Activated CD4-positive, CD25-positive, alpha-beta regulatory T cell treated with anti-CD3 and anti-CD28 coated beads, Interleukin-2, amount 50 U/mL, for 24 hours (primary cell): ENCODE results near the gene ENDOV.
"Not testable (repeated sequence)": the region's sequence is repeated elsewhere in the genome, so short reads cannot be mapped to it uniquely, and the experiment has no call there.

ENCODE experiments used
- ATAC-seq, 2 donors: fragments of 150-1000 bp; cut with Tn5 transposase; one replicate each; pipeline ENCODE4 v1.10.0; 2021; ENCODE audit warnings: mild to moderate bottlenecking in 1 of 2, moderate library complexity in 1 of 2

Gene ENDOV

DNA sequence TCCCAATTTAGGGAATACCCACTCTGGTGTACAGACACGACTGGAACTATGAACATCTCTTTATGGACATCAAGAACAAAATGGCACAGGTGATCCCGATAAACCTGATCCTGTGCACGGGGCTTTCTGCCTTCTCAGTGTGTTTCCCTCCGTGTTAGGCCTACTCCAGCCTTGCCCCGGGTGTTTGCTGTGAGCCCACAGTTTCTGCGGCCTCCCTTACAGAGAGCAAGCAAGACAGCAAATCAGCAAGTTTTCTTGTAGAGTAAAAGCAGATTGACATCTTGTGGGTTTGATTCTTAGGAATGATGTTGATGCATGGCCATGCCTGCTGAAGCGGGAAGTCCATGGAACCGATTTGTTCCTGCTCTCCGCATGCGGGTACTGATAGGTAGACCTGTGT lies 26.4 kb upstream of the ENDOV start:
- no peak for ATAC-seq

DNA sequence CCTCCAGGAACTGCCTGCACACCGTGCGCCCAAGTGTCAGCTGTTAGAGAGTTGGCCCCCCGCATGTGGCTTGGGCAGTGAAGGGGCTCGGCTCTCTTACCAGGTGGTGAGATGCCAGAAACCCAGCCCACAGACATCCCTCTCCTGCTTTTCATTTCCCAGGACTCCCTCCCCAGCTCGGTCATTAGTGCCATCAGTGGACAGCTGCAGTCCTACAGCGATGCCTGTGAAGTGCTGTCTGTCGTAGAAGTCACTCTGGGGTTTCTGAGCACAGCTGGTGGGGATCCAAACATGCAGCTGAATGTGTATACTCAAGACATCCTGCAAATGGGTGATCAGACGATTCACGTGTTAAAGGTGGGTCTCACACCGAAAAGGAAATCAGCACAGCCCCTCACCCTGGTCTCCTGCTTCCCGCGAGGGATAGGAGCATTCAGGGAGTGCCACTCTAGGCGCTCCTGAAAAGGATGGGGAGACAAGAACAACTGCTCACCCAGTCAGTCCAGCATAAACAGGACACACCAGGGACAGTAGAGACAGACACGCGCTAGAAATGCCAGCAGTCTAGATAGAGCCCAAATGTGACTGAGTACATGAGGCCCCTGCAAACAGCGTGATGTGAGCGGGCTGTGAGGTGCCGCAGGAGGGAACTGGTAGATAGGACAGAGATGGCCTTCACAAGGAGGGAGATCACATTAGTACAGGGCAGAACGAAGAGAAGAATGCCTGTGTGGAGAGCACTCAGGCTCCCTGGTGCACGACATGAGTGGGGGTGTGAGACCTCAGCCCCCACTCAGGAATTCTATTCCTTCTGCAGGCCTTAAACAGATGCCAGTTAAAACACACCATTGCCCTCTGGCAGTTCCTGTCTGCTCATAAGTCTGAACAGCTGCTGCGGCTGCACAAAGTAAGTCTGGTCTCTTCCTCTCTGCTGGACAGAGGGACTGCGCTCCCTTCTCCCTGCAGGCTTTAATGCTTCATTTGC lies 25.7 kb upstream of the ENDOV start:
- ATAC-seq = no peak

DNA sequence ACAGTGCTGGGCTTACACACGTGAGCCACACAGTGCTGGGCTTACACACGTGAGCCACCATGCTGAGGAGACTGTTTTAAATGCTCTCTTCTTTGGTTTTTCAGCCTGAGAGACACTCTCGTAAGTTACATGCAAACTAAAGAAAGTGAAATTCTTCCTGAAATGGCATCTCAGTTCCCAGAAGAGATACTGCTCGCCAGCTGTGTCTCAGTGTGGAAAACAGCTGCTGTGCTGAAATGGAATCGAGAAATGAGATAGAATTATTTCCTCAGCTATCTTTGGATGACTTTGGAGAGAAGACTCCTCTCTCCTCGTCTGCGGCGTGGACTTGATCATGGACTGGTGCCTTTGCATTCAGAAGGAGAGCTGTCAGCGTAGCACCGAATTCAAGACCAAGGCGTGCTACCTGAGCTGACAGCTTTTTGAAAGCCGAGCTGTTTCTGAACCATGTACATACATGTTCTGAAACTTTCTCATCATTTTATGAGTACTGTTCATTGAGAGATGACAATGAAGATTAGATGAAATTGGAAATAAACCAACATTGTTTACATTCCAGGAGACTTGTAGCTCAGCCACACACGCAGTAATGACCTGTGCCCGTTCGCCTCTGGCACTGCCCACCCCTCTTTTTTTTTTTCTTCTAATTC lies 21.6 kb upstream of the ENDOV start:
- ATAC-seq = no peak

DNA sequence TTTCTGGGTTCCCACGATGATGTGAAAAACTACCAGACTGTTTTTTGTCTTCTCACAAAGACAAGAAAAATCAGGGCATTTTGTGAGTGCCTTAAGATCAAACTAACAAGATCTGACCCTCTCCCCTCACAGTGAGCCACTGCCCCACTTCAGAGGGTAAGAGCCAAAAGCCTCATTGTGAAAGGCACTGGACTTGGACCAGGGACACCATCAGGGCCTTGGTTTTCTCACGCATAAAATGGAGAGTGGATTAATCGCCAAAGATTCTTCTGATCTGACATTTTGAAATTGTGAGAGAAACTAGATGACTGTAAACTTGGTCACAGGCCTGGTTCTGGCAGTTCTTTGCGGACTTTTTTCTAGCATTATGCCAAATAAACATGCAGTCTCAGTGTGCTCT lies 21.0 kb upstream of the ENDOV start:
- ATAC-seq = no peak

DNA sequence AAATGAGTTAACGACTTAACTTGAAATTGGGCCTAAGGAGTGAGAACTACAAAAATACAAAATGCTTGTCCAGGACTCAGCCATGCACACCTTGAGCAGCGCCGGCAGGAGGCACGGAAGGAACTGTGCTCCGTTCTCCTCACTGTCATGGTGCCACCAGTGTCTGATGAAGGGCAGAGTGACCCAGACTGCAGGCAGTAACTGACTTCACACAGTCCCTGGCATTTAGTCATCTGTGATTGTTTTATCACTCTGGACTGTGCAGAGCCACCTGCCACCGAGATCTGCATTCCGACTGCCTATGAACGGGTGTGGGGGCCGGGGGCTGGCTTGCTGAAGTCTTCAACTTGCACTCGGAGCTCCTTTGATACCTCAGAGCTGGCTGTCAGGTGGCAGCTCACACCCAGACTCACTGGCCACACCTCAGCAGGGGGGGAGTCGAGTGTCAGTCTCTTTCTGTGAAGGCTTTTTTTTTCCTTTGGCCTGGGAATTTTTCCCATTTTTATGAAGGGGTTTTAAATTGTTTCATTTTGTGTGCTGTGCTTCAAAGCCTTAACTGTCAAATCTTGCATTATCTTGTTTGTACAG lies 20.2 kb upstream of the ENDOV start:
- no peak for ATAC-seq

DNA sequence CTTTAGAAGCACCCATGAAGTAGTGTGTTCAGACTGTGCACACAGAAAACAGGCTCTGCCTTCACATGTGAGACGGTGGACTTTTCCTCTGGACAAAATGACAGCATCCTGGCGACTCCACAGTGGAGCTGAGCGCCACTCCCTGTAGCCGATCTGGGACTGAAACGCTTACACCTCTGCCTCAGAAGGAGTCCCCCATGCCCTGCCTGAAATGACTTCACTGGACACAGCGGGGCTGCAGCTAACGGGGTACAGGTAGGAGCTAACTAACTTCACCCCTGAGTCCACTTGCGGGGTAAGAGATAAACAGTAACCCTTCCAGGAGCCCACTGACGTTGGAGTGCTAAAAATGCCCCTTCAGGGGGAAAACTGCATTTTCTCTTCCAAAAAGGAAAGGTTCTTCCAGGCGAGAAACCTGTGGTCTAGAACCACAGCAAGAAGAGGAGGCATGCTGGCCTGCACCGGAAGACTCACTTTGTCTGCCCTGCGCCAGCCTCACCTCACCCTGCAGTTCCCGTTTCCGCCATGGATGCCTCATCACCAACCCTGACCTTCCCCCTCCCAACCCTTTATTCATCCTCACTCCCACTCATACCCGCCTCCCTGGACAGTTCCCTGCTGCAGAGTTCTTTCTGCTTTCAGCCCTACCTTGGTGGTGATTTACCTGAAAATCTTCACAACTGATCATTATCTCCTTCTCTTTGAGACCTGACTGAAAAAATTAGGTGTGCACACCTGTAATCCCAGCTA lies 19.4 kb upstream of the ENDOV start:
- ATAC-seq = no peak

DNA sequence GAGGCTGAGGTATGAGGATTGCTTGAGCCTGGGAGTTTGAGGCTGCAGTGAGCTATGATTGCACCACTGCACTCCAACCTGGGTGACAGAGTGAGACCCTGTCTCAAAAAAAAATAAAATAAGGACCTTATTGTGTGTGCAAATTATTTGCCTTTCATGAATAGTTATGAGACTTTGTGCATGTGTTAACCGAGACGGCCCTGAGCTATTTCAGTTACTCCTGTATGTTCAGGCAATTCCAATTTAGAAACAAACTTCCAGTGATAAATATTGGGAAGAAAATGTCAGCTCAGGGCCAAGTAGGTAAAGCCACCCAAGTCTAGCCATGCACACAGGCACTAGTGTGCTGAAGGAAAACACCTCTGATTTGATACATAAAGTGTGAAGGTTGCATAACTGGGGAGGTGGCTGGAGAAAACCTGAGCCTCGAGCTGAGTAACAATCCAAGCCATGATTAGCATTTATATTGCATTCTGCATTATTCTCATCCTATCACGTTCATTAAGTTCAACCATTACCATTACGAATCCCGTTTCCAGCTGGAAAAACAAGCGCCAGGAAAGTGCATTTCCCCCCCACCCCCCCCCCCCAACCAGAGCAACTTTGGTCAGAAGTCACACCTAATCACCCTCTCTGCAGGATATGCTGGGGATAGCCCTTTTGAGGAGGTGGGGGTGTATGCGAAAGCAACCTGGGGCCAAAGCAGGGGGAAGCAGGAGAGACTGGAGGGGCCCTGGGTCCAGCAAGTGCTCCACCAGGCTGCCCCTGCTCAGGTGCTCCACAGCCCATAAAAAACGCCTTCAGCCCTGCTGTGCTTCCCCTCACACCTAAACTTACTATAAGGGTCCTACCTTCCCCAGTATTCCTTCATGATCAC lies 18.6 kb upstream of the ENDOV start:
- ATAC-seq = peak; percentile 13 to 33

DNA sequence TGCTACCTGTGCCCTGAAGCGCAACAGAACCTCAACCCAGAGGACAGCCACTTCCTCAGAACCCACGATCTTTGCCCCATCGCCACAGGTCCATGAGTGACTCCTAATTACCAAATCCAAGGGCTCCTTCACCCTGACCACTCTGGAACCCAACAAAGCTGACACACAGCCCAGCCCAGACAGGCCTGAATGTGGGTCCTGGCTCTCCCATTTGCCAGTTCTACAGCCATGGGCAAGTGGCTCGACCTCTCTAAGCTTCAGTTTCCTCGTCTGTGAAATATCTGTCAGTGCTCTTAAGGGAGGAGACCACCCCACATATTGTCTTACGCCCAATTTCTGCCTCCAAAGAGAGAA lies 18.0 kb upstream of the ENDOV start:
- peak in 1 of 2 donors; percentile 34 for ATAC-seq

DNA sequence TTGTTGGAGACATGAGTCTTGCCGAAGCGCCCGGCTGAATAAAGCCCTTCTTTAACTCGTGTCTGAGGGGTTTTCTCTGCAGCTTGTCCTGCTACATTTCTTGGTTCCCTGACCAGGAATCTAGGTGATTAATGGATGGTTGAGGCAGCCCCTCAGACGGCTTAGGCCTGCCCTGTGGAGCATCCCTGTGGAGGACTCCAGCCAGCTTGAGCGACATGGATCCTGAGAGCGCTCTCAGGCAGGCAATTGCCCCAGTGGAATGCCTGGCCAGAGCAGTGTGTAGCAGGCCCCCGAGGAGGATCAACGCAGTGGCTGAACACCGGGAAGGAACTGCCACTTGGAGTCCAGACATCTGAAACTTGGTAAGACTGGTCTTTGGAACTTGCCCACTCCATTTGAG lies 17.3 kb upstream of the ENDOV start:
- no peak for ATAC-seq

DNA sequence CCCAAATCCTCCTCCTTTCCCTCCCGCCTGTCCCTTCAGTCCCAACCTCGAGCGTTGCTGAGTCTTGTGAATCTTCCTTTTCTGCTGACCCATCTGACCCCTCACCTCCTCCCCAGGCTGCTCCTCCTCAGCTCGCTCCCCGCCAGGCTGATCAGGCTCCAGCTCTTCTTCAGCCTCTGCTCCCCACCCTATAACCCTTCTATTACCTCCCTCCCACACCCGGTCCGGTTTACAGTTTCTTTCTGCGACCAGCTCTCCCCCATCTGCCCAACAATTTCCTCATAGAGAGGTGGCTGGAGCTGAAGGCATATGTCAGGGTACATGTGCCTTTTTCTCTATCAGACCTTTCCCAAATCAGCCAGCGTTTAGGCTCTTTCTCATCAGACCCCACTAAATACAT lies 13.9 kb upstream of the ENDOV start:
- ATAC-seq = not testable (repeated sequence)

DNA sequence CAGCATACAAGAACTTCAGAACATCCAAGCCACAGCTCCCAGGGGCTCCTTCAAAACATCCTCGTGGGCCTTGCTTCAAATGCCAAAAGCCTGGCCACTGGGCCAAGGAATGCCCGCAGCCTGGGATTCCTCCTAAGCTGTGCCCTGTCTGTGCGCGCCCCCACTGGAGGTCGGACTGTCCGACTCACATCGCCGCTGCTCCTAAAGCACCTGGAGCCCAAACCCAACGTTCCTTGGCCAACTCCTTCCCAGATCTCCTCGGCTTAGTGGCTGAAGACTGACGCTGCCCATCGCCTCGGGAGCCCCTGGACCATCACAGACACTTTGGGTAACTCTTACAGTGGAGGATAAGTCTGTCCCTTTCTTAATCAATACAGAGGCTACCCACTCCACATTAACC lies 12.9 kb upstream of the ENDOV start:
- not testable (repeated sequence) for ATAC-seq

DNA sequence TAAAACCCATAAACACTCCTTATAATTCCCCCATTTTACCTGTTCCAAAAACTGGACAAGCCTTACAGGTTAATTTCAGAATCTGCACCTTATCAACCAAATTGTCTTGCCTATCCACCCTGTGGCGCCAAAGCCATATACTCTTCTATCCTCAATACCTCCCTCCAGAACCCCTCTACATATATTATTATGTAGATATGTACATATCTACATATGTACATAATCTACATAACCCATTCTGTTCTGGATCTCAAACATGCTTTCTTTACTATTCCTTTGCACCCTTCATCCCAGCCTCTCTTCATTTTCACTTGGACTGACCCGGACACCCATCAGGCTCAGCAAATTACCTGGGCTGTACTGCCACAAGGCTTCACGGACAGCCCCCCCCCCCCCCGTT lies 12.0 kb upstream of the ENDOV start:
- ATAC-seq = no peak

DNA sequence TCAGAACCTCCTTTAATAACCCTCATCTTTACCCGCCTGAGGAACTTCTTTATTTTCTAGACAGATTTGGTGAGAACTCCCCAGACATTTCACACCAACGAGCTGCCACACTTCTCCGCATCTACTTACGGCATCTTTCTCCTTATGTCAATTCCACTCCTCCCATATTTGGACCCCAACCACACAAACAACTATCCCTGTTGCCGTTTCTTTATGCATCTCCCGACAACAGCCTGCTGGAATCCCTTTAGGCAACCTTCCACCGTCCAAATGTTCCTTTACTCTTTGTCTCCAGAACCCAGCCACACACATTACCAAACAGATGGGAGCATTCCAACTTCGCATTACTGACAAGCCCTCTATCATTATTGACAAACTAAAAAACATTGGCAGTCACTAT lies 8.8 kb upstream of the ENDOV start:
- no peak for ATAC-seq

DNA sequence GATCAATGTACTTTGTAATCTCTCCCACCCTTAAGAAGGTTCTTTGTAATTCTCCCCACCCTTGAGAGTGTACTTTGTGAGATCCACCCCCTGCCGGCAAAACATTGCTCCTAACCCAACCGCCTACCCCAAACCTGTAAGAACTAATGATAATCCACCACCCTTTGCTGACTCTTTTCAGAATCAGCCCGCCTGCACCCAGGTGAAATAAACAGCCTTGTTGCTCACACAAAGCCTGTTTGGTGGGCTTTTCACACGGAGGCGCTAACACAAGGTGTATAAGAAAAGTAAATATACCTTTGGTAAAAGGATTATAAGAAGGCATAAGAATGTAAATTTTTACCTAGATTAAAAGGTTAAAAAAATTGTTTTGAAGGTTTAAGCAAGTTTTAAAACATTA lies 7.0 kb upstream of the ENDOV start:
- ATAC-seq = not testable (repeated sequence)

DNA sequence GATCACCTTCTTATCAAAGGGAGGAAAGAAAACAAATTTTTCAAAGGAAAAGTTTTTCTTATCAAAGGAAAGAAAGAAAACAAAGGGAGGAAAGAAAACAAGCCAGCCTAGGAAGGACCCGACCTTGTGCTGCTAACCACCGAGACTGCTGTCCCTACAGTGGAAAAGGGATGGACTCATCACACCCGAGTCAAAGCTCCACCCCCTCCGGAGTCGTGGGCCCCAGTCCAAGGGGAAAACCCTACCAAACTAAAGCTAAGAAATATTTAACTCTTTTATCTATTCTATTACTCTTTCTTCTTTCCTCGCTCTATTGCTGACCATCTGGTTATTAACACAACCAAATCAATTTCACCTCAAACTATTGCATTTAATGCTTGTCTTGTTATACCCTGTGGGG lies 6.1 kb upstream of the ENDOV start:
- no peak for ATAC-seq

DNA sequence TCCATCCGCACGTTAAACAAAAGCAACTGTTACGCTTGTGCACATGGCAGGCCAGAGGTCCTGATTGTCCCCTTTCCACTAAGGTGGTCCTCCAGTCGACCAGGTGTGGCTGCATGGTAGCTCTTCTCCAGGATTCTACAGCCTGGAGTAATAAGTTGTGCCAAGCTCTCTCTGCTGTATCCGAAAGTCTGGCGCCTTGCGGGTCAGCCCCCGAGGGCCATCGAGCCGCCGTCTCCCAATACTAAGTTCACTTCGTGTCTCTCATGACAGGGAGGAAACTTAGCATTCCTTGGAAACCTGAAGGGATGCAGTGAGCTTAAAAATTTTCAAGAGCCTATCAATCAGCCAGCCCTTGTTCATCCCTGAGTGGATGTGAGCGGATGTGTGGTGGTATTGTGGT lies 5.3 kb upstream of the ENDOV start:
- no peak for ATAC-seq

DNA sequence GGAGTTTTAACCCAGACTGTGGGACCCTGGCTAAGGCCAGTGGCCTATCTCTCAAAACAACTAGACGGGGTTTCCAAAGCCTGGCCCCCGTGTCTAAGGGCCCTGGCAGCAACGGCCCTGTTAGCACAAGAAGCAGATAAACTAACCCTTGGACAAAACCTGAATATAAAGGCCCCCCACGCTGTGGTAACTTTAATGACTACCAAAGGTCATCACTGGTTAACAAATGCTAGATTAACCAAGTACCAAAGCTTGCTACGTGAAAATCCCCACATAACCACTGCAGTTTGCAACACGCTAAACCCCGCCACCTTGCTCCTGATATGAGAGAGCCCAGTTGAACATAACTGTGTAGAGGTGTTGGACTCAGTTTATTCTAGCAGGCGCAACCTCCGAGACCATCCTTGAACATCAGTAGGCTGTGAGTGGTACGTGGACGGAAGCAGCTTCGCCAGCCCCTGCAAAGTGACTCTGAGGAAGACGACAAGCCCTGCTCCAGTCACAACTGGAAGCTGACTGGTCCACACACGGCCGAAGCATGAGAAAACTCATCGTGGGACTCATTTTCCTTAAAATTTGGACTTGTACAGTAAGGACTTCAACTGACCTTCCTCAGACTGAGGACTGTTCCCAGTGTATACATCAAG lies 4.4 kb upstream of the ENDOV start:
- not testable (repeated sequence) for ATAC-seq

DNA sequence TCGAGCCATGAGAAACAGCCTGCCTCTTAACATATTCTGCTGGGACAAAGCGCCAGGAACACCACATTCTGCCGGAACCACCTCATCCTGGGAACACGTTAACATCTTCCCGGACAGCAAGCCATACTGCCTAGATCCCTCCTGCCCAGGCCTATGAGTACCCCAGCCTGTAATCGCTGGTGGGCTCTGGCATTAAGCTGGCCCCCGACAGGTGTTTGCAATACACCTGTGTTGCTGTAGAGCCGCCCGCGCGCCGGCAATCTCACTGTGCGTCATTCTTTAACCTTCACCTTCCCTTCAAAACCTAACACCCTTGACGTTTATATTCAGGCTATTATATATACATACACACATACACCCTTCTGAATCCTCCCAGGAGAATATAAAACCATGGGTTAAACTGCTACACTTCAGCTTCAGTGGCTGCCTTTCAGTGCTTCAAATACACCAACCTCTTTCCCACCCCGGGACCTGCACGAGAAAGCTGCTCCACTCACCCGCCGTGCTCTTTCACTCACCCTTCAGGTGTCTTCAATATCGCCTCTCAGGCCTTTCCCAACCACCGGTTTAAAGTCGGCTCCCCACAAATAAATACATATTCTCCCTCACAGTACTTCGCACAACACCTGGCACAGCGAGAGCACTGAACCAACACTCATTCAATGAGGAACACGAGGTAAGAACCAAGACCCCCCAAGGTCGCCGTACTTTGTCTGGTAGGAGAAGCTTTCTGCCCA lies 1.0 kb upstream of the ENDOV start:
- no peak for ATAC-seq

DNA sequence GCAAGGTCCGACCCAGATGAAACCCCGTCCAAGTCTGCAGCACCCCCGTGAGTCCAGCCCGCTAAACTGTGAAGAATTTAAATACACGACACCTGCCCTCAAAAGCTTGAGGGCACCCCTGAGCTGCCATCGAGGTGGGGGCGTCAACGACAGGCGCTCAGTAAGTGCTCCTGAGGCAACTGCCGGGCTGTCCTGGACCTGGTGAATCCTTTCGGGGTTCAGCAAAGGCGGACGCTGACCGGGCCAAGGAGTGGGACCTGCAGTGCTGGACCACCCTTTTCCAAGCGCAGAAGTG lies 512 bp upstream of the ENDOV start:
- ATAC-seq = no peak

DNA sequence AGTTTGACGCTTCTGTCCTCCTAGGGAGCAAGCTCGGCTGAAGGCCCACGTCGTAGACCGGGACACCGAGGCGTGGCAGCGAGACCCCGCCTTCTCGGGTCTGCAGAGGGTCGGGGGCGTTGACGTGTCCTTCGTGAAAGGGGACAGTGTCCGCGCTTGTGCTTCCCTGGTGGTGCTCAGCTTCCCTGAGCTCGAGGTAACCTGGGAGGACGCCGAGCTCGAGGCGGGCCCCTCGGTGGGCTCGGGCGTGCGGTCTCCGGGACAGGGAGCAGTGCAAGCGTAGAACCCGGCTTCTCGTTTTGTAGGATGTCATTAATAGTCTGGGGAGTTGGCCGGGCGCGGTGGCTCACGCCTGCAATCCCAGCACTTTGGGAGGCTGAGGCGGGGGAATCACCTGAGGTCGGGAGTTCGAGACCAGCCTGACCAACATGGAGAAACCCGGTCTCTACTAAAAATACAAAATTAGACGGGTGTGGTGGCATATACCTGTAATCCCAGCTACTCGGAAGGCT lies 715 bp downstream of the ENDOV start:
- no peak for ATAC-seq
